GM19467 (cell line): ENCODE data around the gene DDAH1.
"Not testable (repeated sequence)": the region's sequence is repeated elsewhere in the genome, so short reads cannot be mapped to it uniquely, and the experiment has no call there.

ENCODE experiments used
- ATAC-seq: cut with Tn5 transposase; IDR thresholded peaks from one replicate; pipeline ENCODE4 v1.9.1; 2021; ENCODE audit warnings: mild to moderate bottlenecking, moderate library complexity; ENCODE audit not compliant: unreplicated experiment

The DDAH1 gene

DNA sequence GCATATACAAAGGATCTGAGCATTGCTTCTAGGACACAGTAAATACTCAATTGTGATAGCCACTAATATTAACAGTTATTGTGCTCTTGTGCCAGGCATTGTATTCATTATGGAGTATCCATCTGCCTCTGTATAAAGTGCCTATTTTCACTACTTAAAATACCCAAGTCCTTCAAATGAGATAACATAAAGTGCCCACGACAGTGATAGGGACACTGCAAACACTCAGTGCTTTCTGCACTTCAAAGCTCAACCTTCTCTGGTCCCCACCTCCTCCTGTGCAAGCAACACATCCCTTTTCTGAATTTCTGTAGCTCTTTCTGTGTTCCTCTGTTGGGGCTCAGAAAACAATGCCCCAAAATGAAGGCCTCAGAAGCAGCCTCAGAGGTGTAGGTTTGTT lies 6.6 kb upstream of the DDAH1 start:
- no peak for ATAC-seq

DNA sequence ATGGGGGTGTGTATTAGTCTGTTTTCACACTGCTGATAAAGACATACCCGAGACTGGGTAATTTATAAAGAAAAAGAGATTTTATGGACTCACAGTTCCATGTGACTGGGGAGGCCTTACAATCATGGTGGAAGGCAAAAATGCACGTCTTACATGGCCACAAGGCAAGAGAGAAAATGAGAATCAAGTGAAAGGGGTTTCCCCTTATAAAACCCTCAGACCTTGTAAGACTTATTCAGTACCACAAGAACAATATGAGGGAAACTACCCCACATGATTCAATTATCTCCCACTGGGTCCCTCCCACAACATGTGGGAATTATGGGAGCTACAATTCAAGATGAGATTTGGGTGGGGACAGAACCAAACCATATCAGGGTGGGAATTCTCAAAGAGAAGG lies 5.2 kb upstream of the DDAH1 start:
- not testable (repeated sequence) for ATAC-seq

DNA sequence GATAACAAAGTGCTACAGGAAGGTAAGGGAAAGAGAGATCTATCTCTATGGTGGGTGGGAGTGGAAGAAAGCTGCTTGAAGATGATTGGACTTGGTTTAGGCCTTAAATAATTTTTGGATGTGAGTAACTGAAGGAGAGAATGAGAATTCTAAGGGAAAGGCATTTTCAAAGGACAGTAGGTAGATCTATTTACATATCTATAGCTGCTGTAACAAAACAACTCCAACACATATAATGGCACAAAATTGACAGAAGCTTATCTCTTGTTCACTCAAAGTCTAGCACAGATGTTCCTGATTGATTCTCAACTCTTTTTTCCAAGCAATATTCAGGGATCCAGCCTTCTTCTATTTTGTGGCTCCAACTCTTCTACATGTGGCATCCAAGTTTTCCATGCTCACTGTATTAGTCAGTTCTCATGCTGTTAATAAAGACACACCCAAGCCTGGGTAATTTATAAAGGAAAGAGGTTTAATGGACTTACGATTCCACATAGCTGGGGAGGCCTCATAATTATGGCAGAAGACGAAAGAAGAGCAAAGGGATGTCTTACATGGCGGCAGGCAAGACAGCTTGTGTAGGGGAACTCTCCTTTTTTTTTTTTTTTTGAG lies 3.1 kb upstream of the DDAH1 start:
- no peak for ATAC-seq

DNA sequence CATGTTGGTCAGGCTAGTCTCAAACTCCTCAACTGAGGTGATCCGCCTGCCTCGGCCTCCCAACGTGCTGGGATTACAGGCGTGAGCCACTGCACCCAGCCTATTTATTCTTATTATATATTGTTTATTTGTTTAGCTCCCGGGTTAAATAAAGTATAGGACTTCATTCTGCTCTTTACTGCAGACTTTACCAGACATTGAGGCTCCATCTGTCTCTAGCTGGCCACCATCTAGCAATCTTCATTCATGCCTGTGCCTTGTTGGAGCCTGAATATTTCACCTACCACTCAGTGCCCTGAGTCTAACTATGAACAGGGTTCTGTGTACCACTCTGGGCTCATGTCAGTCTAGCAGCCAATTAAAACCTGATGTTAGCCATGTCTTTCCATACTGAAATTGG lies 2.1 kb upstream of the DDAH1 start:
- no peak for ATAC-seq

DNA sequence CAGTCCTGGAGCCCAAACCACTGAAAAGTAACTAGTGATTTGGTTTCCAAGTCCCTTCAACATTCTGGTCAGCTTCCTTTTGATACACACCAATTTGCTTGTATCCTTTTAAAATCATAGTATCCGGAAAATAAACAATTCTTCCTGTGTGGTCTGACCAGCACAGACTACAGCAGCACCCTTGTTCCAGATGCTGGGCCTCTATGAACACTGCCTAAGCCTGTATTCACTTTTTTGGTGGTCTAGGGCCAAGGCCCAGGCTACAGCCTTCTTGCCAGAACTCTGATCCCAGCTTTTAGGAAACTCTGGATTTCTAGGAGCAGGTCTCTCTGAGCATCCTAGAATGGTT lies 801 bp upstream of the DDAH1 start:
- ATAC-seq = no peak

DNA sequence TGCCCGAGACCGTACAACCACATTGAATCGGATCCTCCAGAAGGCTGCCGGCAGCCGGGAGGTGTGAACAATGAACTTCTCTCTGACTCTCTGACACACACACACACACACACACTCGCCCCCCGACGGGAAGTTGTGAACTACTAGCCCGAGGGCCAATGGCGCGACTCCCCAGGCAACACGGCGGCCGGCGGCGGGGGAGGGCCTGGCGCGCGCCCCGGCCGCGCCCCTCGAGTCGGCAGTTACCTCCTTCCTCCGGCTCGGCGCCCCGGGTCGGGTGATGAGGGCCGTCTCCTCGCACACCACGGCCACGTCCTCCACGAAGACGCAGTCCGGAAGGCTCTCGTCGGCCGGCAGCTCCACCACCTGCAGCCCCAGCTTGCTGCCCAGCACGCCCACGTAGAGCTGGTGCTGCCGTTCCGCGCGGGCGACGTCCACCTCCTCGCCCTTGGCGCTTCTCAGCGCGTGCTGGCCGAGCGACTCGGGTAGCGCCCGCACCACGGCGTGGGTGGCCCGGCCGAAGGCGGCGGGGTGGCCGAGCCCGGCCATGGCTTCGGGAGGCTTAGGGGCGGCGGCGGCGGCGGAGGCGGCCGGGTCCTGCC lies 361 bp downstream of the DDAH1 start:
- ATAC-seq = peak; percentile 53

DNA sequence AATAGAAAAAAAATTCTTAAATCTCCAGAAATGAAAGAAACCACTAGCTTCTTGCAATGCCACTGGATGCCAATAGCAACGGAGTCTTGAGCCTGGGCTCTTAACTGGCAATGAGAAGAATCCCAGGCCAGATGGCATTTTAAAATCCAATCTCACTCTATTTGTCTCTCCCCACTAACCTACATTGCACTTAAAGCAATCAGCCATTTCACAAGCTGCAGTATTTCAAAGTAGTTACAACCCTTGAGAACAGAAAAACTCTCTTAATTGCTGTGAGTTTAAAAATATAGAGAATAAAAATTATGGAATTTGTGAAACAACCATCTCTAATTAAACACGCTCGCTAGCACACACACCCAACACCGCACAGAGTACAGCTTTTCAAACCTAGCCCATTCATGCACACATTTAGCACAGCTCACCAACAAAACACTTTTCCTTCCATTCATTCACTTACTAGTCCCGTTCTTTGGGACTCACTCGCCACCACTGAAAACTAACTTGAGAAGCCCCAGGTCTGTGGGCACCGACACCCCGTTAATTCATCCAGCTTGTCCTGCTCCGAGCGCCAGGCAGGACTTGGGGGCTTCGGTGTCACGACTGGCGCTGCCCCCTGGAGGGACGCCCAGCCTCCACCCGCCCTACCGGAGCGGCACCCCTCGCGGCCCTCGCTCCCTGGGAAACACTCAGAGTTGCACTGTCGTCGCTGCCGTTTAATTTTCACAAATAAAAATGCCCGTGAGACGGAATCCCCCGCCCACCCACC lies 1.0 kb downstream of the DDAH1 start:
- ATAC-seq = no peak

DNA sequence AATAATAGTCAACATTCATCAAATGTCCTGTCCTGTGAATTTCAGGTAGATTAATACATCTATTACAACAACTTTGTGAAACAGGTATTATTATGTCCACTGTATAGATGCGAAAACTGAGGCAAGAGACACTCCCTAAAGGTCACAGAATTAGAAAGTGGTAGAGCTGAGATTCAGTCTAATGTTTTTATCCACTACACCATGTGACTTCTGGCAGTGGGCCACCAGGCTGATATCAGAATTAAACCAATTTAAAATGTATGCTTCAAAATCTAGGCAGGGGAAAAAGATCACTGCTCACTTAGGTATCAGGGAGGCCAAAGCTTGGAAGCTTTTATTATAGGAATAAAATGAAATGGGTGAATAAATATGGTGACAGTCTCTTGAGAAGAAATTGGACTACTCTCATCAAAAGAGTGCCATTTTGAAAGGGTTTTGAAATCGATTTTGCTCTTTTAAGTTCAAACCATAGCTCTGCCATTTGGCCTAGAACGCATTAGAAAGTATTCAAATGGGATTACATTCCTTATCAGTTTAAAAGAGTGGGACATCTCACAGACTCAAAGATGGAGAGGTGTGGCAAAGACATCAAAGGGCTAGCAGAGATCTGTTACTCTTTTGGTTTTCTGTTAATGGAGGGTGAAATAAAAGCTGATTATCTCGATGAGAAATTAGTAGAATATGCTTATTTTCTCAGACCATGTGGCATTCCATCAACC lies 1.9 kb downstream of the DDAH1 start:
- no peak for ATAC-seq

DNA sequence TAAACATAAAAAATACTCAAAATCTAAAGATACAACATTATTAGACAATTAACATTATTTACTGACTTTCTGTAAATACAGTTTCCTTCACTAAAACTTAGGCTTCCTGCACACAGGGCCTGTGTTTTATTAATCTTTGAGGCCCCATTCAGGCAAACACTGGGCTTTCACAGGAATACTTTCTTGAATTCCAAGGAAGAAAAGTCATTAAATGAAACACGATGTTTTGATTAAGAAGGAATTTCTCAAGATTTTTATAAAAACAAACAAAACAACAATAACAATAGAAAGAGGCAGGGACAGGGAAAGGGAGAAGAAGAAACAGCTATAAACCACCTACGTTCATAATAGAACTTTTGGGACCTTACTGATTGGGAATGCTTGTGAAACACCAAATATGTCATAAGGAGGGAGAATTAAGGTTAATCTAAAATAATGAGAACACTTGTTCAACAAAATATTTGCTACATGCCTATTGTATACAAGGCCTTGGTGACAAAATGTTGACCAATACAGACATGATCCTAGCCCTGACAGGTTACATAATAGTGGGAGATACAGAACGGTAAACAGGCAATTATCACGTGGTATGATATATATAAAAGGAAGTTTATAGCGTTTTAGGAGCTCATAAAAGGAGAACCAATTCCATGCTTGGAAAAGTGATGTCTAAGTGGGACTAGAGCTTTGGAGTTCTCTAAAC lies 3.6 kb downstream of the DDAH1 start:
- ATAC-seq = no peak

DNA sequence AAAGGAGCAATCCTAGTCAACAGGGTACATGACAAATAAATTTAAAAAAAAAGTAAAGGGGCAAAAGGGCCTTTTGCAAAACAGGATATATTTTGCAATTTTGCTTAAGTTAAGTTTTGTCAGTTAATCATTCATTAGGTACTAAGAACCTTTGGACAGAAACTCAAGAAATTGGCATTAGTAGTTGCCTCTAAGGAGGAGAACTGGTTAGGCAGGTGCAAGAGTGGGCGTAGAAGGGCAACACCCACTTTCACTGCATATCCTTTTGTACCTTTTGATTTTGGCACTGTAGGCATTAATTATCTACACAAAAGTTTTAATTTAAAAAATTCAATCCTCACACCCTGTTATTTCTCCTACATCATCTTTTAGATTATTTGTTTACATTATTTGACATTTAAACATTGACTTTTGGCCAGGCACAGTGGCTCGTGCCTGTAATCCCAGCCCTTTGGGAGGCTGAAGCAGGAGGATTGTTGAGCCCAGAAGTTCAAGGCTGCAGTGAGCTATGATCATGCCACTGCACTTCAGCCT lies 4.3 kb downstream of the DDAH1 start:
- no peak for ATAC-seq

DNA sequence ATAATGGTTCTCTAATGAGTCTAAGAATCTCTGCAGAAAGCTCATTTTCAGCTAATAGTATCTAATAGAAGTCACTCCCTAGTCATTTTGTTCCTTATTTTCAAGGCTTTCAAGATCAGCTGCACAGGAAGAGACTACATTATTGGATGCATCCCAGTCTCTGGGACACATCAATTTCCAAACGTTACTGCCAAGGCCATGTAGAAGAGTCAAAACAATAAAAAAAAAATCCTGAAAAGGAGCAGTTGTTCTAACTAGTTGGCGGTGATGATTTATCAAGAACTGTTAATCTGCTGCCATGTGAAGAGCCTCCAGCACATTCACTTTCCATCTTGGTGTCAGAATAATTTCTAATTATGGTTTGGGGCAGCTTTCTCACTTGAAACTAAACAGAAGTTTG lies 5.7 kb downstream of the DDAH1 start:
- no peak for ATAC-seq

DNA sequence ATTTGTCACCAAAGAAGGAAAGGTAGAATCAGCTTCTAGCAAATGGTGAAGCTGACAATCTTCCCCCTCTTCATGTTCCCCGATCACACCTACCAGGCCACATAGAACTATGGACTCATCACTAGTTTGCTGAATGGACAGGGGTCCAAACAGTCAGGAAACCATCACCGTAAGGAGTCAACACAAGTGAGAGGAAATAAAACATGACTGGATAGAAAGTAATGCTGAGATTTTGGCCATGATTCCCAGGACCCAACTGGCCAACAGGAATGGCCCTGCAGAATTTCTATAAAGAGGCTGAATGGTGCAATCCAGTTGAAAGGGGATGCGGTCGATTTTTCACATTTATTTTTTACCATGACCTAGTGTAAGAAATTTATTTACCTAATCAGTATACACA lies 10.7 kb downstream of the DDAH1 start:
- no peak for ATAC-seq

DNA sequence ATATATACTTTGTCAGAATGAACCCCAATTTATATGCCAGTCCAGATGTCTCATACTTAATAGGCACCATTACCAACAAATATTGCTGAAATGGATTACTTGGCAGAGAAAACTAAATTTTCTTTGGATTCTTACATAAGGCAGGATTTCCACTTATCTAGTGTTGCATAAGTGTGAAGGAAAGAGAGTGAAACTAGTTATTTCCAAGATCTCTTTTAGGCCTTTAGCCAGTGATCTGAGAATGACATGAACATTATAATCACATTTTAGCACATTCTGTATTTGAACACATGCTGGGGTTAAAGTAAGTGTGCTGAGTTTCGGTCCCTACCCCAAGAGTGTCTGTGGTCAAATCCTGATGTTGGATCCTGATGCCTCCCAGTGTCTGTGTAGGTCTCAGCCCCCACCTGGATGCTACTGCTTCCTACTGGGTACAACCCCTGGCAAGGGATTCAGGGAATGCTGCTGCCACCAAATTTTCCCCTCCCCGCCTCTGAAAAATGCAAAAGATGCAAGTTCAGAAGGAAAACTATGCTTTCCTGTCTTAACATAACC lies 11.2 kb downstream of the DDAH1 start:
- ATAC-seq = no peak

DNA sequence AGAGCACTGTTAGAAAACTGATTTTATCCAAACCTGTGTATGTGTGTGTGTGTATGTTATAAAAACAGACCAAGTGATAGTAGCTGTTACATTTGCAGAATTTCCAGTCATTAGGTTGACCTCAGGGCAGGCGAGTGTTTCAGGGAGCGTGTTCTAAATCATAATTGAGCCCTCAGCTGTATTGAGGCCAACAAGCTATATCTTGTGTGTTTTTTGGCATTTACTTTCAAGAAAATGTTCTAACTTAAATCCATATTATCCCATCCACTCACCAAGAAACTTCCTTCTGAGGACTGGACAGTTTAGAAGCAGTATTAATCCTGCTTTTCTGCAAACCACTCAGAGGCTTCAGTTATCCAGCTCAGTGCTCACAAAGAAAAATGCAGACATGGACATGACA lies 12.0 kb downstream of the DDAH1 start:
- ATAC-seq = no peak

DNA sequence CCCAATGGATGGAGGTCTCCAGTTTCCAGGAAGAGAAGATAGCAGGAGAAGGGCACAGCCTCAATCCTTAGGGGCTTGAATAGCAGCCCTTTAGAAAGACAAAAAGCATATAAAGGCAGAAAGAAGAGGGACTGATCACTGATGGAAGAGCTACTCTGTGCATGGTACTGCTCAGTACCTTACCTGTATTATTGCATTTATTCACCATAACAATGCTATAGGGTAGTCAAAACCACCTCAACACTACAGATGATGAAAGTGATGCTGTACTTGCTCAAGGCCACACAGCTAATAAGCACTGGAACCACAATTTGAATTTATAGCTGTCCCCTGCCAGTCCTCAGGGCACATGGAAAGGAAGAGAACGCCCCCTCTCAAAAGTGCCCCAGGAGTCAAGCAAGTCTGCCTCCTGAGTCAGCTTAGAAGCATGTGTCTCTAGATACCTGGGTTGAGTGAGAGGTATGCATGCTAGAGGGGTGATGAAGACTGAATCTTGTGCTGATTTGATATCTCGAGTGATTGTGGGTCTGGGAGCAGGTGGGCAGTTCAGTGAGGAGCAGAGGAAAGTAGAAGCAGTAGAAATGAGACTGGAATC lies 13.6 kb downstream of the DDAH1 start:
- ATAC-seq = no peak

DNA sequence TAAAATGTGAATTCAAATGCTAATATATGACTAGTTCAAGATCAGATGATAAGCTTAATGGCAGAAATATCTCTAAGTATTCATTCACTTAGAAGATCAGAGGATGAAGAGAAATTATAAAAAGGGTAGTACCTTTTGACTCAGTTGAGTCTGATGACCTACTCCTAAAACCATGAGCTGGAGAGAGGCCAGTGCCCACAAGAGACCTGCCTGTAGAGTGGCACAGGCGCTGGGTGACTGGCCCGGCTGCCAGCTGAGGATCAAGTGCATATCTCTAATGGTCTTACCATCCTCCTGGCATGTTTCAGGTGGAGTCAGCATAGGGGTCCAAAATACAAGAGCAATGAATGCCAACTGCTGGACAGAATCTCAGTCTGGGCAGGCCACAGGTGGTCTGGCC lies 14.1 kb downstream of the DDAH1 start:
- ATAC-seq = no peak

DNA sequence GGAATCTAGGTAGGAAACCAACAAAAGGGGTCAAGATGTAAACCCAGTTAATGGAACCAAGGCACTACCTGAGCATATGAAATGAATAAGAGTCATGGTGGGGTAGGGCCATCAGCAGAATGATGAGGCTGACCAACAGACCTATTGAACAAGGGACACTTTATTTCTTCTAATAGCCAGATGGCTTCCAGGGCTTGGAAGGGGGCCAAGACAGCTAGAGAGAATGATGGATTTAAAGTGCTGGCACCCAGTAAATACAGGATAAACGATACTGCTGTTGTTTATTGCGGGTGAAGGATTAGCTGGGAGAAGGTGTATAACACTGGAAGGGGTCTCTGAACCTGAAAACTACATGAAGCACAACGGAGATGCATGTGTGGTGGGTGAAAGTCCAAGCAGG lies 15.6 kb downstream of the DDAH1 start:
- no peak for ATAC-seq

DNA sequence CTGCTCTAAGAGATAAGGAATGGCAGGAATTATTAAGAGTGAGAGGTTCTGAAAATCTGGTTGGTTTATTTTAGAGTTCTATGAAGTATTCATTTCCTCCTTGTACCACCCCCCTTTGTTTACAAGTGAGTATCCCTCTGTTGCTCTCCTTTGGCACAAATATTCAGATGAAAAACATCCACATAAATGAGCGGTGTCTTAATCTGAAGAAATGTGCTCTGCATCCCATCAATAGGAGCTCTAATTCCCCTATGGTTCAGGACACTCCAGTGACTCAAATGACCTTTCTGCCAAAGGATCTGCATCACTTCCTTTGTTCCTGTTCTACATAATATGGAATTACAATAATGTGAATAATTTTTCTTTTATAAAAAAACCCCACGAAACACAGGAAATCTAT lies 16.6 kb downstream of the DDAH1 start:
- no peak for ATAC-seq

DNA sequence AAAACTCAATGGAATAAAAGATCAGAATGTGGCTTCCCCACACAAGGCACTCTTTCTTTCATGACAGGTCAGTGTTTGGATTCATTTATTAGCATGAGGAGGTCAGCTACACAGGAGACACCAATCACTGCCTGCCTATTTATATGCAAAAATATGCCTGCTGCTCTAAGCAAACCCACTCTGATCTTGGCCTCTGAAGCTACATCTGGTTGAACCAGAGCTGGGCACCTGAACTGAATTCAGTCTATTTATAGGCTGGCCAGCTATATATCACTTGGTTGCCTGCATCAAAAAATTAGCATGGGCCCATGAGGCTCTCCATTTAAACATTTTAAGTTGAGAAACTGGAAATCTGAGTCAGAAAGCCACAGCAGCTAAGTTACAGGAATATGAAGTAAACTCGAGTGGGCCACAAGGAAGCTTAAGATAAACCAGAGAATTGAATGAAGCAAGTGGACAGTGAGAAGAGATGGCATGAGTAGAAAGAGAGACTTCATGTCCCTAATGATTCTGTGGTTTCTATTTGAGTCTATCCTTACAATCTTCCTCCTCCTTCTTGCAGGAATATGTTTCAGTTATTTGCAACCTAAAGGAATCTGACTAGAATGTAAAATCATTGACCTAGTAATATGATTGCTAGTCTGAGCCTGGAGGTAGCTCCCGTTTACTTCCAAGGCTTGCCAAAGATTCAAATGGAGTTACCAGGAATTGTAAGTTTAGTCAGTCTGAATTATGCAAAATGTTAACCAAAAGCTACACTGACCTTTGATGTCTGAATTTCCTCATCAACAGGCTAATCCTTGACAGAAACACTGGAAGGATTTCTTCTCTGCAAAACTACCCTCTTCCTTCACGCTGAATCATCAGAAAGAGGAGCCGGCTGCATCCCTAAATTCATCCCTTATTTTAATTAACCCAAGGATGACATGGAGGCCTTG lies 17.7 kb downstream of the DDAH1 start:
- ATAC-seq = no peak
